ENCODE data around the gene C2orf76.

C2orf76 gene

GRCh38 chr2:119264781-119265692, 101.6 kb downstream of the C2orf76 start:
- peak in 1 of 3 experiments; percentile 2 for DNase-seq (ENCODE audit: low read depth in 3 of 3)

- DNase-seq (ENCODE audit: low read depth in 3 of 3), result no peak
Measured at GRCh38 chr2:119263656-119264055, 103.0 kb downstream of the C2orf76 start.

- no peak for DNase-seq (ENCODE audit: low read depth in 3 of 3)
Measured at GRCh38 chr2:119263025-119263424, 103.6 kb downstream of the C2orf76 start.

GRCh38 chr2:119261493-119262225, 105.0 kb downstream of the C2orf76 start:
- no peak for DNase-seq (ENCODE audit: low read depth in 3 of 3)

- DNase-seq (ENCODE audit: low read depth in 3 of 3), result no peak
Measured at GRCh38 chr2:119260646-119261492, 105.8 kb downstream of the C2orf76 start.

- no peak for DNase-seq (ENCODE audit: low read depth in 3 of 3)
Measured at GRCh38 chr2:119259296-119259860, 107.3 kb downstream of the C2orf76 start.

GRCh38 chr2:119257198-119257597, 109.4 kb downstream of the C2orf76 start:
- no peak for DNase-seq (ENCODE audit: low read depth in 3 of 3)

GRCh38 chr2:119256582-119256921, 110.1 kb downstream of the C2orf76 start:
- DNase-seq (ENCODE audit: low read depth in 3 of 3), result no peak

GRCh38 chr2:119255760-119256581, 110.7 kb downstream of the C2orf76 start:
- no peak for DNase-seq (ENCODE audit: low read depth in 3 of 3)

GRCh38 chr2:119254601-119255080, 112.0 kb downstream of the C2orf76 start:
- DNase-seq (ENCODE audit: low read depth in 3 of 3), result no peak

GRCh38 chr2:119253760-119254600, 112.7 kb downstream of the C2orf76 start:
- DNase-seq (ENCODE audit: low read depth in 3 of 3), result no peak

- no peak for DNase-seq (ENCODE audit: low read depth in 3 of 3)
Measured at GRCh38 chr2:119253114-119253702, 113.4 kb downstream of the C2orf76 start.

Data from stimulated activated CD4-positive, alpha-beta T cell treated with anti-CD3 and anti-CD28 coated beads, TNF-alpha, amount 100 ng/mL, for 4 hours (primary cell).